Measurements from ENCODE around the gene GPR180.

The GPR180 gene

DNA sequence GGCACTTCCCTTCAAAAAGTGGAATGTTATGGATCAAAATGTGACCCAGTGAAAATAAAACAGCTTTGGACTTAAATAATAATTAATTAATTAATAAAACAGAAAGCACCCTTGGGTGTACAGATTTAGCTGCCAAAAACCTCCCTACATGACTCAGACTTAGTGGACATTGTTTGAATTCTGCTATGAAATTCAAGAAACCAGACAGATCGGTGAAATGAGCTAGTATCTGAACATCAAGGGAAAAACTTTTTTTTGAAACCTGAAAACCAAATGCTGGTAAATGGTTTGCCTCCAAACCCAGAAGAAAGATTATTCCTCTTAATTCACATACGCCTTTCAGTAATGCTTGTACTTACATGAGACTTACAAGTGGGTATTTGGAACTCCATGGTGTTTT, 77.2 kb downstream of the GPR180 start:
- TF ChIP-seq, protein P1, sequence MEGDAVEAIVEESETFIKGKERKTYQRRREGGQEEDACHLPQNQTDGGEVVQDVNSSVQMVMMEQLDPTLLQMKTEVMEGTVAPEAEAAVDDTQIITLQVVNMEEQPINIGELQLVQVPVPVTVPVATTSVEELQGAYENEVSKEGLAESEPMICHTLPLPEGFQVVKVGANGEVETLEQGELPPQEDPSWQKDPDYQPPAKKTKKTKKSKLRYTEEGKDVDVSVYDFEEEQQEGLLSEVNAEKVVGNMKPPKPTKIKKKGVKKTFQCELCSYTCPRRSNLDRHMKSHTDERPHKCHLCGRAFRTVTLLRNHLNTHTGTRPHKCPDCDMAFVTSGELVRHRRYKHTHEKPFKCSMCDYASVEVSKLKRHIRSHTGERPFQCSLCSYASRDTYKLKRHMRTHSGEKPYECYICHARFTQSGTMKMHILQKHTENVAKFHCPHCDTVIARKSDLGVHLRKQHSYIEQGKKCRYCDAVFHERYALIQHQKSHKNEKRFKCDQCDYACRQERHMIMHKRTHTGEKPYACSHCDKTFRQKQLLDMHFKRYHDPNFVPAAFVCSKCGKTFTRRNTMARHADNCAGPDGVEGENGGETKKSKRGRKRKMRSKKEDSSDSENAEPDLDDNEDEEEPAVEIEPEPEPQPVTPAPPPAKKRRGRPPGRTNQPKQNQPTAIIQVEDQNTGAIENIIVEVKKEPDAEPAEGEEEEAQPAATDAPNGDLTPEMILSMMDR (IDR thresholded peaks at IDR 0.05; ENCODE audit: insufficient read depth, low read length): no peak
- no peak for TF ChIP-seq POLR2AphosphoS5 (IDR thresholded peaks at IDR 0.05; ENCODE audit: low read depth)
- TF ChIP-seq, protein P2, sequence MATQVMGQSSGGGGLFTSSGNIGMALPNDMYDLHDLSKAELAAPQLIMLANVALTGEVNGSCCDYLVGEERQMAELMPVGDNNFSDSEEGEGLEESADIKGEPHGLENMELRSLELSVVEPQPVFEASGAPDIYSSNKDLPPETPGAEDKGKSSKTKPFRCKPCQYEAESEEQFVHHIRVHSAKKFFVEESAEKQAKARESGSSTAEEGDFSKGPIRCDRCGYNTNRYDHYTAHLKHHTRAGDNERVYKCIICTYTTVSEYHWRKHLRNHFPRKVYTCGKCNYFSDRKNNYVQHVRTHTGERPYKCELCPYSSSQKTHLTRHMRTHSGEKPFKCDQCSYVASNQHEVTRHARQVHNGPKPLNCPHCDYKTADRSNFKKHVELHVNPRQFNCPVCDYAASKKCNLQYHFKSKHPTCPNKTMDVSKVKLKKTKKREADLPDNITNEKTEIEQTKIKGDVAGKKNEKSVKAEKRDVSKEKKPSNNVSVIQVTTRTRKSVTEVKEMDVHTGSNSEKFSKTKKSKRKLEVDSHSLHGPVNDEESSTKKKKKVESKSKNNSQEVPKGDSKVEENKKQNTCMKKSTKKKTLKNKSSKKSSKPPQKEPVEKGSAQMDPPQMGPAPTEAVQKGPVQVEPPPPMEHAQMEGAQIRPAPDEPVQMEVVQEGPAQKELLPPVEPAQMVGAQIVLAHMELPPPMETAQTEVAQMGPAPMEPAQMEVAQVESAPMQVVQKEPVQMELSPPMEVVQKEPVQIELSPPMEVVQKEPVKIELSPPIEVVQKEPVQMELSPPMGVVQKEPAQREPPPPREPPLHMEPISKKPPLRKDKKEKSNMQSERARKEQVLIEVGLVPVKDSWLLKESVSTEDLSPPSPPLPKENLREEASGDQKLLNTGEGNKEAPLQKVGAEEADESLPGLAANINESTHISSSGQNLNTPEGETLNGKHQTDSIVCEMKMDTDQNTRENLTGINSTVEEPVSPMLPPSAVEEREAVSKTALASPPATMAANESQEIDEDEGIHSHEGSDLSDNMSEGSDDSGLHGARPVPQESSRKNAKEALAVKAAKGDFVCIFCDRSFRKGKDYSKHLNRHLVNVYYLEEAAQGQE (IDR thresholded peaks at IDR 0.05; ENCODE audit: insufficient replicate concordance, low read depth): no peak
- no peak for TF ChIP-seq SPI1 (IDR thresholded peaks at IDR 0.05; ENCODE audit: borderline replicate concordance, low read depth)
- Histone ChIP-seq H3K27ac (replicated peaks) (no peak overlapping the region), H3K27me3 (ENCODE audit: insufficient read depth, poor library complexity, severe bottlenecking) (peaks cover 3% of the 10 kb centered on the region), H3K4me3 (replicated peaks; ENCODE audit: insufficient read depth, low read length) (no peak overlapping the region)
- no peak for DNase-seq (ENCODE audit: low read depth in 1 of 2, low spot score in 1 of 2)

DNA sequence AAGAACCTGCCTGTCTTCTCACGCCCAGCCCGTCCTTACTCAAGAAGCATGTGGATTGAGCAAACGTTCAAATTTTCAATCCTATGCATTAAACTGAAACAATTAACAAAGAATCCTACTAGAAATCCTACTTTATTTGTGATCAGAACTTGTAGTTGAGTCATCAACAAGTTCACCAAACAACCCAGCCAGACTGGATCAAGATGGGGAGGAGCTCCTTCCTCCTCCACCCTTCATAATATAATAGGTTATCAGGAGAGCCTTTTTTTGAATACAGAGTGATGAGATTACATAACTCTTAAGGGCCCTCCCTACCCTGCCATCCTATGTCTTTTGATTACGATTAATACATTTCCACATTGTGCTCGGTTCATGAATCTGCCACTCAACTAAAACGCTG, 78.0 kb downstream of the GPR180 start:
- Histone ChIP-seq H3K27ac (replicated peaks) (no peak overlapping the region), H3K27me3 (ENCODE audit: insufficient read depth, poor library complexity, severe bottlenecking) (peaks cover 3% of the 10 kb centered on the region), H3K4me3 (replicated peaks; ENCODE audit: insufficient read depth, low read length) (no peak overlapping the region)
- no peak for DNase-seq (ENCODE audit: low read depth in 1 of 2, low spot score in 1 of 2)
- no peak for TF ChIP-seq GABPA (IDR thresholded peaks at IDR 0.05; ENCODE audit: low read depth)
- no peak for TF ChIP-seq POLR2AphosphoS5 (IDR thresholded peaks at IDR 0.05; ENCODE audit: low read depth)
- TF ChIP-seq, protein P1 (IDR thresholded peaks at IDR 0.05; ENCODE audit: insufficient read depth, low read length): no peak

DNA sequence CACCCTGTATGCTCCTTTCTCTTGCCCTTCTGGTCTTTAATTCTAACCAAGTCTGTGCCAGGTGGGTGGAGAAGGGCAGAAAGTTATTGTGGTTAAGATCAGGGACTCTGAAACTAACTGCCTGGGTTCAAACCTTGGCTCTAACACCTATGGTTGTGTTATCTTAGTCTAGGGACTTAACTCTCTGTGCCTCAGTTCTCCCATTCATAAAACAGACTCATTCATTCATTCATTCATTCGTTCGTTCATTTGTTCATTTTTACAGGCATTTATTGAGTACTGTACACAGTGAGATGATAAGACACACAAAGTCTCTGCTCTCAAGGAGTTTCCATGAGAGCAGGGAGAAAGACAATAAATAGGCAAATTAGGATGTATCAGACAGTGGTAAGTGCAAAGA, 80.6 kb downstream of the GPR180 start:
- H3K4me3 ChIP-seq (replicated peaks; ENCODE audit: insufficient read depth, low read length): no peak overlapping the region
- peaks cover 4% of the 10 kb centered on the region for H3K27me3 ChIP-seq (ENCODE audit: insufficient read depth, poor library complexity, severe bottlenecking)
- no peak overlapping the region for H3K27ac ChIP-seq (replicated peaks)
- TF ChIP-seq, protein P2 (IDR thresholded peaks at IDR 0.05; ENCODE audit: insufficient replicate concordance, low read depth): no peak
- no peak for TF ChIP-seq SPI1 (IDR thresholded peaks at IDR 0.05; ENCODE audit: borderline replicate concordance, low read depth)
- no peak for TF ChIP-seq GABPA (IDR thresholded peaks at IDR 0.05; ENCODE audit: low read depth)
- no peak for TF ChIP-seq POLR2AphosphoS5 (IDR thresholded peaks at IDR 0.05; ENCODE audit: low read depth)
- TF ChIP-seq, protein P1 (IDR thresholded peaks at IDR 0.05; ENCODE audit: insufficient read depth, low read length): no peak
- no peak for DNase-seq (ENCODE audit: low read depth in 1 of 2, low spot score in 1 of 2)

DNA sequence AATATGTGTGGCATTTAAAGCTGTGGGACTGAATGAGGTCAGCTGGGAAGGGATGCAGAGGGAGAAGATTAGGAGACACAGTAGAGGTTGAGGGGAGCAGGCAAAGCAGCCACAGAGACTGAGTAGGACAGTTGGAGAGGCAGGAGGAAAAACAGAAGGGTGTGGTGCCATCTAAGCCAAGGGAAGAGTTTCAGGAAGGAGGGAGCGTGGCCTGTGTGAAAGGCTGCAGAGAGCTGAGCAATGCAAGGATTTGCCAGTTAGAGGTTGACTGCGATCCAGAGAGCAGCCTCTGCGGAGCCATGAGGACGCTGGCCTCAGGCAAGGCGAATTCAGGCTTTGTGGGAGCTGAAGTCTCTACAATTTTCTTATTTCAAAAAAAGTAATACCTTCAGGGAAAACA, 81.8 kb downstream of the GPR180 start:
- Histone ChIP-seq H3K27ac (replicated peaks) (no peak overlapping the region), H3K27me3 (ENCODE audit: insufficient read depth, poor library complexity, severe bottlenecking) (peaks cover 4% of the 10 kb centered on the region), H3K4me3 (replicated peaks; ENCODE audit: insufficient read depth, low read length) (no peak overlapping the region)
- no peak for DNase-seq (ENCODE audit: low read depth in 1 of 2, low spot score in 1 of 2)
- TF ChIP-seq, protein P2 (IDR thresholded peaks at IDR 0.05; ENCODE audit: insufficient replicate concordance, low read depth): no peak
- TF ChIP-seq, protein P1 (IDR thresholded peaks at IDR 0.05; ENCODE audit: insufficient read depth, low read length): no peak
- TF ChIP-seq SPI1 (IDR thresholded peaks at IDR 0.05; ENCODE audit: borderline replicate concordance, low read depth) (no peak), POLR2AphosphoS5 (IDR thresholded peaks at IDR 0.05; ENCODE audit: low read depth) (no peak), GABPA (IDR thresholded peaks at IDR 0.05; ENCODE audit: low read depth) (no peak)

All from HL-60 (cell line).